Right atrium auricular region (tissue), 2 donors: ENCODE data around the gene FGF10. TPM values are rescaled to one million over a fixed set of nuclear protein-coding genes. Genes with fewer than 3 reads are reported as not detected.

Experiments
- DNase-seq: peaks from one replicate; pipeline ENCODE4 v3.0.0-alpha.2; 2019; ENCODE audit warnings: low spot score
- H3K27ac ChIP-seq, 2 donors: fragments of 200-600 bp; sonication (generic); 1 replicate in 1 of 2; 2 replicates in 1 of 2; pipeline ENCODE4 v1.5.1; 2016 to 2019
- H3K27me3 ChIP-seq, 2 donors: fragments of 200-600 bp; sonication (generic); one replicate each; pipeline versions ENCODE4 v1.5.1 to v1.6.0; 2017 to 2019
- H3K36me3 ChIP-seq: fragments of 200-600 bp; sonication (generic); one replicate; pipeline ENCODE4 v1.5.1; 2016
- H3K4me1 ChIP-seq, 2 donors: fragments of 200-600 bp; sonication (generic); one replicate each; pipeline versions ENCODE4 v1.5.1 to v1.6.0; 2017 to 2019
- H3K4me3 ChIP-seq, 2 donors: fragments of 200-600 bp; sonication (generic); 1 replicate in 1 of 2; 2 replicates in 1 of 2; pipeline ENCODE4 v1.5.1; 2017 to 2019; ENCODE audit warnings: mild to moderate bottlenecking in 1 of 2, moderate library complexity in 1 of 2
- H3K9me3 ChIP-seq, 2 donors: fragments of 200-600 bp; sonication (generic); one replicate each; pipeline ENCODE4 v1.5.1; 2019
- CTCF ChIP-seq, 2 donors: fragments of 200-600 bp; sonication (generic); IDR thresholded peaks; one replicate each; pipeline ENCODE4 v1.5.1; 2019; ENCODE audit warnings: antibody characterized with exemption in 2 of 2
- total RNA-seq, 2 donors: library from RNA; depleted of rRNA; stranded (reverse); fragments of >200 nt; gene quantifications; one replicate each; pipeline ENCODE4 v1.1.0, GENCODE V29; 2016

The FGF10 gene
- total RNA-seq, 2 donors from 2014 or later: 0.19 to 0.75 TPM

GRCh38 chr5:44365345-44365744 lies 23.9 kb downstream of the FGF10 start:
- TF ChIP-seq CTCF (IDR thresholded peaks at IDR 0.05): no peak
- no peak for DNase-seq
- Histone ChIP-seq H3K27me3 (no peaks in the 10 kb centered on the region), H3K9me3 (no peaks in the 10 kb centered on the region), H3K36me3 (no peaks in the 10 kb centered on the region), H3K4me3 (no peak overlapping the region), H3K27ac (no peak overlapping the region), H3K4me1 (no peaks in the 10 kb centered on the region)

DNA sequence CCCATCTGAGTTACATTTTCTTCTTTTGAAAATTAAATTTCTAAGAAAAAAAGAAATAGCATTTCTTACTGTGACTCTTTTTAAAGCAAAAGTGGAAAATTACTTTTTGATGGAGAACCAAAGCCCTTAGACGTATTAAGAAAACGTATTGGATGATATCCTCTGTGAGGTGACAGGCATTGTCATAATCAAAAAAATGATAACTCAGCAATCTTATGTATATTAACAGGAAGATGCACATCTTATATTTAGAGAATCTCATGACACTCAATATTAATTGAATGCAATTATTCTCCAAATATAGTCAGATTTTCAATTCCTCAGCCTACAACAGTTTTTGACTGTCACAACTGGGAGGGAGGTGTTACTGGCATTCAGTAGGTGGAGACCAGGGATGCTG lies 25.1 kb downstream of the FGF10 start:
- no peaks in the 10 kb centered on the region for H3K9me3 ChIP-seq
- no peak for DNase-seq
- H3K4me3 ChIP-seq: no peak overlapping the region
- no peak for TF ChIP-seq CTCF (IDR thresholded peaks at IDR 0.05)
- H3K4me1 ChIP-seq: no peaks in the 10 kb centered on the region
- H3K27me3 ChIP-seq: no peaks in the 10 kb centered on the region
- H3K27ac ChIP-seq: no peak overlapping the region
- no peaks in the 10 kb centered on the region for H3K36me3 ChIP-seq

DNA sequence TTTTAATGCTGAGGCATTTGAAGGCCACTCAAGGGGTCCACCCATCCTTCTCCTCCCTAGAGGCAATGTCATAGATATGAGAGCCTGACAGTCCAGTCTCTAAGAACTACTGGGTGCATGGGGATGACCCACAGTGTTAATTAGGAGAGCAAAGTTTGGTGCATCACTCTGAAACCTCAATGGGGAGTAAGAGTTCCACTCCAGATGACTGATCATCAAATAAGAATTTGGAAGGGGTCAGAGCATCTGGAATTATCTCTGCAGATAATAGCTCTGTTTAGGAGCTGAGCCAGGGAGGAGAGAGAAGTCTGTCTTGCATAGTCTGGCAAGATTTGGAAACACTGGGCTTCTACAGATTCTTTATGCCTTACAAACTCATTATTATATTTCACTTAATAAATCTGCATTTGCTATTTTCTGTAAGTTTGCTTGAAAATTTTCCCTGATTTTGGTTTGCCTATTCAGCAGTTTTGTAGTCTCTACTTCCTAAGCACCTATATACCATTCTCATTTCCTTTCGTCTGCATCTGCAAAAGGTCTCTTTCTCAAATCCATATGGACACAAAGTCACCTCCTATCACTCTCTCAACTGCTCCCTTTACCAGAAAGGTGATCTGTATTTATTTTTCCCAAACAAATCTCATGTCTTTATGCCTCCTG lies 27.7 kb downstream of the FGF10 start:
- DNase-seq: no peak
- TF ChIP-seq CTCF (IDR thresholded peaks at IDR 0.05): no peak
- Histone ChIP-seq H3K36me3 (no peaks in the 10 kb centered on the region), H3K4me1 (no peaks in the 10 kb centered on the region), H3K9me3 (no peaks in the 10 kb centered on the region), H3K4me3 (no peak overlapping the region), H3K27me3 (no peaks in the 10 kb centered on the region), H3K27ac (no peak overlapping the region)

- no peaks in the 10 kb centered on the region for H3K4me1 ChIP-seq
- no peaks in the 10 kb centered on the region for H3K27me3 ChIP-seq
- H3K9me3 ChIP-seq: no peaks in the 10 kb centered on the region
- H3K4me3 ChIP-seq: no peak overlapping the region
- no peaks in the 10 kb centered on the region for H3K36me3 ChIP-seq
- no peak for TF ChIP-seq CTCF (IDR thresholded peaks at IDR 0.05)
- no peak for DNase-seq
- no peak overlapping the region for H3K27ac ChIP-seq
Observed at GRCh38 chr5:44360919-44361318, 28.3 kb downstream of the FGF10 start.

- H3K4me1 ChIP-seq: no peaks in the 10 kb centered on the region
- TF ChIP-seq CTCF (IDR thresholded peaks at IDR 0.05): no peak
- H3K27ac ChIP-seq: no peak overlapping the region
- no peaks in the 10 kb centered on the region for H3K9me3 ChIP-seq
- no peak overlapping the region for H3K4me3 ChIP-seq
- DNase-seq: no peak
- no peaks in the 10 kb centered on the region for H3K27me3 ChIP-seq
- no peaks in the 10 kb centered on the region for H3K36me3 ChIP-seq
Observed at GRCh38 chr5:44358421-44358820, 30.8 kb downstream of the FGF10 start.

- no peak for TF ChIP-seq CTCF (IDR thresholded peaks at IDR 0.05)
- Histone ChIP-seq H3K27me3 (no peaks in the 10 kb centered on the region), H3K9me3 (no peaks in the 10 kb centered on the region), H3K36me3 (no peaks in the 10 kb centered on the region), H3K4me1 (no peaks in the 10 kb centered on the region), H3K27ac (no peak overlapping the region), H3K4me3 (no peak overlapping the region)
- no peak for DNase-seq
Observed at GRCh38 chr5:44356231-44356630, 33.0 kb downstream of the FGF10 start.
